ENCODE data around the gene UPB1.

UPB1 gene

DNA sequence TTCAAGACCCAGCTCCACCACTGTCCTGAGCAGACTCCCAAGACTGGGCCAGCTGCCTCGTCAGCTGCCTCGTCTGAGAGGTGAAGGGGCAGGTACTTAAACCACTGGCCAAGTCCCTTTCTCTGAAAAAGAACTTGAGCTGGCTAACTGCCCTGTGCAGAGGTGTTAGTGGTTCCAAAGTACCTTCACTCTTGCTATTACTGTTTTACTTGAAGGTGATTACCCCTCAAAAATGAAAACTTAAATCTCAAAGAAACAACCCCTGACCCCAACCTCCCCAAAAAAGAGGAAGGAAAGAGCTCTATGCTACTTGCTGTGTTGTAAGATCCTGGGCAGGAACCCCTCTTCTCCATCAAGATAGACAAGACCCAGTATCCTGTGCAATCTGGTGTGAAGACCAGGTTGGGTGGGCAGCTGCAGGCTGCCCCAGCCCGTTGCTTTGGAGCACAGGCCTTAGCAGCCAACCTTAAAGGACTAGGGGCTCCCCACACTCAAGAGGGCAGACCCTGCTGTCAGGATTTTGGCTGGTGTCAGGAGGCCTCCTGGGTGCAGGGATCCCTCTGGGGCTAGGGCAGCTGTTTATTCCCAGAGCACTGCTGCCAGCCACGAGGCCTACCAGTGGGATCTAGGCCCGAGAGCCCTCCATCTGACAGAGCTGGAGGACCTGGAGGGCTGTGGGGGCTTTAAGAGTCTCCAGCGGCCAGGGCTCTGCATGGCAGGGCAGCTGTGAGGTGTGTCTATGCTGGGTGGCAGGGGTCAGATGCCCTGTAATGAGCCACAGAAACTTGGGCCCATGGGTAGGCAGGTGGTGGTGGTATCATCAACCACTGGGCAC is 46.8 kb downstream of the UPB1 start:
- no peak for DNase-seq

DNA sequence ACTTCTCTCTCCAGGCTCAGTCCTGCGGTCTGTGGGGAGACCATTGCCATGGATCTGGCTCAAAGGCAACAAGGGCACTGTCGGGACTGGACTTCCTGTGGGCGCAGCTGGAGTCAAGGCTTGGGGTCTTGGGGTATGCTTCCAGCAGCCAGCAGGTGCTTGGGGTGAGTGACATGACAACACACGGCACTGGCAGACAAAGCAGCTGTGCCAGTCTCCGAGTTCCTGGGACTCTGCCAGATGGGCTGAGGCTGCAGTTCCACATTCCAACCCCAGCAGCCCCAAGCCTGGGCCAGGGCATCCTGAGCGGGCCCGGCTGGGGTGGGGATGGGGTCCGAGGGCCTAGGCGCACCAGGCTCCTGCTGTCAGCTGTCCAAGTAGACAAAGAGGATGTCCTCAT is 47.5 kb downstream of the UPB1 start:
- no peak for DNase-seq

DNA sequence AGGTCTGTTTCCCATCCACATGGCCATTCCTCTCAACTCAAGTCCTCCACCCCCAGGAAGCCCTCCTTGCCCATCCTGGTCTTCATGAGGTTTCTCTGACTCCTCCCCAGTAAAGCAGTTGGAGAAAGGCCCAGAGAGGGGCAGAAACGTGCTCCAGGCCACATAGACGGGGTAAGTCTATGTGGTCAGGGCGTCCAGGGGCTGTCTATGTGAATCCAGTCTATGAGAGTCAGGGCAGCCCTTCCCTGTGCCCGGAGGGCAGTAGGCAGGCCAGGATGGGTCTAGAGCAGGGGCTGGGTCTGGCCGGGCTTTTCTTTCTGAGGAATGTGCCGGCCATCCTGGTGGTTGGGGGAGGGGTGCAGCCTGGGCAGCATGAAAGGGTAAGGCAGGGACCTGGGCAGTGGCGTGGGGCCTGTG is 48.1 kb downstream of the UPB1 start:
- DNase-seq, result no peak

DNA sequence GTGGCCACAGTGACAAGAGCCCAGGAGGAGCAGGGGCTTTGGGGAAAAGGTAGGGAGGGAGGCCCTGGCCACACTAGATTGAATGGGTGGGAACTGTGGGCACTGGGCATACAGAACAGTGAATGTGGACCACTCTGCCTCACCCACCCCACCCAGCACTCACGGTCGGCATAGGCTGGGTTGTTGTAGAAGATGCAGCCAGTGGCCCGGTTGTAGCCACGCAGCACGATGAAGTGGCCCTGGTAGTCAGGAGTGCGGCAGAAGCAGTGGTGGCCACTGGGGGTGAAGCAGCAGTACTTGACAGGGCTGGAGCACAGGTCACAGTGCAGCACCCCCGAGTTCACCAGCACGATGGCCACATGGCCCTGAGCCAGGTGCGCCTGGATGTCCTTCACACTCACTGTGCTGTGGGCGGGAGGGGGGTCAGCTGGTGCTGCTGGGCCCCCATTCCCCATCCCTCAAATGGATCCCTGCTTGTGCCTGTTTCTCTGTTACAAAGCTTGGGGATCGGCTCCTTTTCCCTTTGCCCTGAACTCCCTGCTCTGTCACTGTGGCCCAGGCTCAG is 48.6 kb downstream of the UPB1 start:
- DNase-seq, result no peak

DNA sequence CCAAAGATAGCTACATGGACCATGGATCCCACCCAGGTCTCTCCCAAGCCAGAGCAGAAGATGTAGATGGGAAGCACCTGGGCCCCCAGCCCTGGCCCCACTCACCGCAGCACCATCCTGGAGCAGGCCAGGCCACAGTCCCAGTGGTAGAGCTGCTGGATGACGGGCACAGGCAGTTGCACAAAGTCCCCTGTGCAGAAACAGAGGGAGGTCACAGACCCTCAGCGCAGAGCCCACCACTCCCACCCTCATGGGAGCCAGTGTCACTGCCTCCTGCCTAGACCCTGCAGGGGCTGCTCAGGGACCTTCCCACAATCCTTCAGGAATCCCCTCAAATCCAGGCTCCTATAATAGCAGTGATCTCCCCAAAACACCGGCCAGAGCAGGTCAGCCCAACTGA is 53.7 kb downstream of the UPB1 start:
- DNase-seq, result no peak

DNA sequence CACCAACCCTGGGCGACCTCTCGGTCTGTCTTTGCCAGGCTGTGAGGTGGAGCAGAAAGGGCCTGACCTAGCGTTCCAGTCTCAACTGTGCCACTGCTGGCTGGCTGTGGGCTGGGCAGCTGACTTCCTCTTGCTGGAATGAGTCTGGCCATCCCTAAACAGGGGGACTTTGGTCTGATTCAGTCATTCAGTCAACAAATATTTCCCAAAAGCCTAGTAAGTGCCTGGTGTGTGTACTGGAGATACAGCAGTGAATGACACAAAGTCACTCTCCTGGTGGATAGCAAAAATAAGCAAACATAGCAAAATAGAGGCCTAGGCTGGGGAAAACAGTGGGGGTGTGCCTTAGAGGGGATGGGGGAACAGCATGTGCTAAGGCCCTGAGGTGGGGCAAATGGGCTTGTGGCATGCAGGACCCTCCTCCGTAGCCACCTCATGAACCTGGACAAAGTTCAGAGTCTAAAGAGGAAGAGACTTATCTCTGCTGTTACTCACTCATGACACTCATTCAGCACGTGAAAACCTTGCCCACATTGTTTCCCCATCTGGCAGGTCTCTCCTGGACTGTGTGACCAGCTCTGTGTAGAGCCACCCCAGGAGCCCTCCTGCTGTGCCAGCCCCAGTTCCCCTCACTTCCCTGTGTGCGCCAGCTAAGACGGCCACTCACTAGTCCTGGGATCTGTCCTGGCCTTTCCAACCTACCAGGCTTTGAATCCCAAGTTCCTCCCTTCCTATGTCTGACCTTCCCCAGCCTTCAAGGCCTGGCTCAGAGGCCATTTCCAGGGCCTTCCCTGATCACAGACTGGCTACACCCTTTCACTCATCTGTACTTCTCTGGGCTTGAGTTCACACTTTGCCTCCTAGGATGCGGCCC is 55.1 kb downstream of the UPB1 start:
- DNase-seq, result peak; percentile 16

DNA sequence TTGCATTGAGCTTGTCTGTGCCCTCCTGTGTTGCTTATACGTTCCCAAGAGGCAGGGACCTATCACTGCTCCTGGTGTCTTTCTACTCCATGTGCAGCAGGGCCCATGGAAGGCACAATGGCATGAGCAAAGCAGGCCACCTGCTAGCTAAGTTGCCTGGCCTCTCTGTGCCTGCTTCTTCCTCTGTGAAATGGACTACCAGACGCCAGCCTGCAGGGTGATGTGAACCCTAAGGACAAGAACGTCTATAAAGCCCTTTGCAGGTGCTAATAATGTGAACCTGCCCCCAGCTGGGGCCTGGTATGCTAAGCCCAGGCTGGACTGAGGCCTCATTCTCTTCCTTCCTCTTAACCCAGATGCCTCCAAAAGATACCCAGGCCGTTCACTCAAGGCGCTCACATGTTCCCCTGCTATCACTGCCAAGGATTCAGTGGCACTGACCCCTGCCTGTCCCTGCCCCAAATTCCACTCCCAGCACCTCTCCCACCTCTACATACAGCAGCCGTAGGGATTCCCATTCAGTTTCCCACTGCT is 55.8 kb downstream of the UPB1 start:
- DNase-seq, result no peak

DNA sequence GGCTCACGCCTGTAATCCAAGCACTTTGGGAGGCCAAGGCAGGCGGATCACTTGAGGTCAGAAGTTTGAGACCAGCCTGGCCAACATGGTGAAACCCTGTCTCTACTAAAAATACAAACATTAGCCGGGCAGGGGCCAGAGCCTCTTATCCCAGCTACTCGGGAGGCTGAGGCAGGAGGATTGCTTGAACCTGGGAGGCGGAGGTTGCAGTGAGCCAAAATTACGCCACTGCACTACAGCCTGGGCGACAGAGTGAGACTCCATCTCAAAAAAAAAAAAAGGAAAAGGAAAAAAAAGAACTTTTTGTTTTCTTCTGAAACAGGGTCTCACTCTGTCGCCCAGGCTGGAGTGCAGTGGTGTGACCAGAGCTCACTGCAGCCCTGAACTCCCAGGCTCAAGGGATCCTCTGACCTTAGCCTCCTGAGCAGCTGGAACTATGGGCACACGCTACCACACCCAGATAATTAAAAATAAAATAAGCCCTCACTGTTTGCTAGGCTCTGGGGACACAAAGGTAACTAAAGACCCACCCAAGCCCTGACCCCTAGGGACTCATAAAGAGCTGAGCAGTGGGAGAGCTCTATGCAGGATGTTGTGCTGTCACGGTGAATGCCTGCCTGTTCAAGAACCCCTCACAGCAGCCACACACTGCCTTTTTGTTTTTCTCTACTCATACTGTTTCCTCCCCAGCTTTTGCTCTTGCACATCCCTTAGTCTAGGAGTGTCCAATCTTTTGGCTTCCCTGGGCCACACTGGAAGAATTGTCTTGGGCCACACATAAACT is 57.6 kb downstream of the UPB1 start:
- DNase-seq, result peak; percentile 24

DNA sequence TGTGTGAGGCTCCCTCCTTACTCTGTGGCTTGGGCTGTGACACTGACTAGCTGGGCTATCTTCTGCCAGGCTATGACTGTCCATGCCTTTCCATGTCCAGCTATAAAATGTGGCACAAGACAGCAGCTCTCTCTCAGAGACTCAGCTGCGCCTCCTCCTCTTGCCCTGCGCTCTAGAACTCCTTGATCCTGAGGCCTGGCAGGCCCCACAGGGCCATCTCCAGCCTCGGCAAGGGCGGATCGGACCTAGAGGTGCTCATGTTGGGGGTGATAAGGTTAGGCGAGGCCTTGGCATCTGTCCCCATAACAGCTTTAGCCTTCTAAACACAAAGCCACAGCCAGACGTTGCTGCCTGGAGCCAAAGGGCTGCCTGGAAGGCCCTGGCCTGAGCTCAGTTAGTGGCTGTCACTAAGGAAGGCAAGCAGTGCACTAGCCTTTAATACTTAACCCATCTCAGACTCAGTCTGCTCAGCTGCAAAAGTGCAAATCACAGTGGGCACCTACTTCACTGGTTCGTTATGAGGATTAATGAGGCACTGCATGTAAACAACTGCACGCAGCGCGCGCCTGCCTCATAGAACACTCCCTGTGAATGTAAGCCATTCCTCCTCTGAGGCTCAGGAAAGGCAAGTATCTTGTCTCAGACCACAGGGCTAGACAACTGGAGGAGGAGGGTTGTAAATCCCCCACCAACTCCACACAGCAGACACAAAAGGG is 58.6 kb downstream of the UPB1 start:
- DNase-seq, result no peak

DNA sequence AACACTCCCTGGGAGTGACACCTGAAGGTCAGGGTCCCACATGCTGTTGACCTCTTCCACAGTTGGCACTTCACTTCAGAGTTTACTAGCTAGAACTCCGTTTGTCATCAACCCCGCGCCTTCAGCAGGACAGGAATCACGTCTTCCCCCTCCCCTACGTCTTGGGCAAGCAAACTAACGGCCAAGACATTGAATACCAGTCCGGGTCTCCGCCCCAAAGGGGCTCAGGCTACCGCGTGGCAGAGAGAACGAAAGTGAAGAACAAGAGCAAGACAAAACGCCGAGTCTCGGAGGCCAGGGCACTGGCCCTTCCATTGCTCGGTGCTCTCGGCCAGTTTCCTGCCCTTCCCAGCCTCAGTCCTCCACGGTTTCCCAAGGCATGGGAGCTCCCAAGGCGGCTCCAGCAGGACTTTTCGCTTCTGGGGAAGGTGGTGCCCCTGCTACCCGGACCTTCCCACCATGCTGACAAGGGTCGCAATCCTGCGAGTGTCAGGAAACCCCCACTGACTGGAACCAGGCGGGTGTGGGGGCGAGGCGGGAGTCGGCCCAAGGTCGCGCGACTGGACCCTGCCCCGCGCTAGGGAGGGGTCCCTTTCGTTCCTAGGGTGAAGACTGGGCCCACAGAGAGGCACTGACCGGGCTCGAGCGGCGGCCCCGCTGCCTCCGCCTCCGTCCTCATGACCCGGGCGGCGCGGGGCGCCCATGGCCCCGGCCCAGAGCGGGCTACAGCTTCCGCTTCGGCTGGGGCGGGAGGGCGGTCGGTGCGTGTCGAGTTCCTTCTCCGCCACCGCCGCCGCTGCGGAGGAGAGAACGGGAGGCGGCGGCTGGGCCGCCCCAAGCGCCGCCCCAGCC is 59.4 kb downstream of the UPB1 start, which contains the start of gene GUCD1:
Gene GUCD1, minus strand, starts transcription at position 826 of the 852 bp plus-strand sequence. Its CDS starts 147 bp downstream, at position 679.
- DNase-seq, result peak; percentile 5

DNA sequence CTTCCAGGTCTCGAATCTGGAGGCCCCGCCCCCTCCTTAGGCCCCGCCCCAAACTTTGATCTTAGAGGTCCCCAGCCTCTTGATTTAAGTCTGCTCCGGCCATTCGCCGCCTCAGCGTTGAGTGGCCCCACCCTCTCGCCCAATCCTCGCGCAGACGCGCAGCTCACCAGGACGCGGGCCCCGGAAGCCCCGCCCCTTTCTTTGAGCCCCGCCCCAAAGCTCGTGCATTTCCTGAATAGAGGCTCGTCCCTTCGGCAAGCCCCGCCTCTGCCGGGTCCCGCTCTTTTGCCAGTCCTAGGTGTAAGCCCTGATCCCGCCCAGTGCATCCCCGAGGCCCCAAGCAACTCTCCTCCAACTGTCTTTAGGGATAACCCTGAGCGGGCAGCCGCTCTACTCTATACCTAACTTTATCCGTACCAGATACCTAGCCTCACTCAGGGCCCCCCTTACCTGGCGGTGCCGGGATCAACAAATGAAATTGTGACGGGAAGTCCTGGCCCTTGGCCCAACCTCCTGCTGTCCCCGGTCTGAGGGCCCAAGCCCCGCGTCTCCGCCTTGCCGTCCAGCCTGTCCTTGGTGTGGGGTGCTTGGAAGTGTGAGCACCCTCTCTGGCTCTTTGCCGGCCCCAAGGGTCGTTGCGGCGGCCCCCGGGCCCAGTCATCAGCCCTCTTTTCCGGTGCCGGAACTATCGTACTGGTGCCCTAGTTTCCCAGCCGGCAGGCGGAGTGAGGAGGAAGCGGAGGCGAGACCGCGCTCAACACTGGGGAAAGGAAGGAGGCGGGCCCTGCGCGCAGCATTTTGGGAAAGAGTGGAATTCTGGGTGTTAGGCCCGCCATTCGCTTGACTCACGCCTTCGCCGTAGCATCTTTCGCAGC is 60.3 kb downstream of the UPB1 start, which contains the start of gene SNRPD3:
Gene SNRPD3, plus strand, starts transcription at position 835 of the 875 bp plus-strand sequence. CDS start 1,676 bp downstream, outside the sequence.
- DNase-seq, result peak; percentile 99

DNA sequence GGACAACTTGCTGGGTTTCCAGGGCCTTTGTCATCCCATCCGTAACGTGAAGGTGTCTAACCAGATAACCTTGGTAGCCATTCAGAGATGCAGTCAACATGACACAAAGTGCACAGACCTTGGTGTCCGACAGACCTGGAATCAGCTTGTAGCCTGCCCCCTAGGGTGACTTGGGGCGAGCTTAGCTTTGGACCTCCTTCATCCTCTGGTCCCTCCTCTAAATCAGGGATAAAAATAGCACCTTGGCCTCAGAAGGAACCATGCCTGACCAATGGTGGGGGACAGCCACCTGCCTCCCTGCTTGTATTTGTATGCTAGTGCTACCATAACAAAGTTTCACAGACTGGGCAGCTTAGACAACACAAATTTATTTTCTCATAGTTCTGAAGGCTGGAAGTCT is 64.3 kb downstream of the UPB1 start:
- no peak for DNase-seq

DNA sequence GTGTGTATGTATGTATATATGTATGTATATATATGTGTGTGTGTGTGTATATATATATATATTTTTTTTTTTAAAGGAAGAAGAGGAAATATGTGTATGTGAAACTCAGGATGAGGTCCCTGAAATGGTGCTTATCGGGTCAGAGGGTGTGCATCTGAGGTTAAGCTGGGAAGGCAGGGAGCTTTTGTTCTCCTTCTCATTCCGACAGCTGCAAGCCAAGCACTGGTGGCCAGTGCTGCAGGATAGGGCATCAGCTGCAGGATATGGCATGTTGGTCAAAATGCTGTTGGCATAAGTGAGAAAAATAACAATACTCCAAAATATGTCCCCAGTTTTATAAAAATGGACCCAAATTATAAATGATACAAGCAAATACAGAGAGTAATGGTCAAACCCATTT is 68.1 kb downstream of the UPB1 start:
- no peak for DNase-seq

DNA sequence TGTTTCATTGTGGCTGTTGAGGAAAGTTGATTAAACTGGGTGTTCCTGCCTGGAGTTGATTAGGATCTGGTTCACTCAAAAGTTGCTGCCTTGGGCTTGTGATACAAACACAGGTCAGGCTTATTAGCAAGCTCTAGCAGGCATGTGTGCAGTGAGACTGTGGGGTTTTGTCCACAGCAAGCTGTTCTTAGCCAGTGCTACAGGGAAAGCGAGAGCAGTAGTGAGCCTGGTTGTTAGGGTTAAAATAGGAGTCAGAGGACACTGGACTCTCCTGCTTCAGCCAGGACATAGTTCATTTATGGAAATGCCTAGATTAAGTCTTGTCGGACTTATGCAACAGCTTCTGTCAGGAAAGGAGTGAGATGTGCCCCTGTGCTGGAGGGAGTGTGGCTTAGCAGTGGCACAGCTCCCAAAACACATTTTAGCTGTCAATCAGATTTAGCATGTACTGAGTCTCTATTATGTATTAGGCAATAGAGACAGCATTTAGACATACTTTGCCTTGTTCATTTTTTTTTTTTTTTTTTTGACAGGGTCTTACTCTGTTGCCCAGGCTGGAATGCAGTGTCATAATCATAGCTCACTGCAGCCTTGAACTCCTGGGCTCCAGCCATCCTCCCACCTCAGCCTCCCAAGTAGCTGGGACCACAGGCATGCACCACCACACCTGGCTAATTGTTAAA is 69.4 kb downstream of the UPB1 start:
- DNase-seq, result no peak

DNA sequence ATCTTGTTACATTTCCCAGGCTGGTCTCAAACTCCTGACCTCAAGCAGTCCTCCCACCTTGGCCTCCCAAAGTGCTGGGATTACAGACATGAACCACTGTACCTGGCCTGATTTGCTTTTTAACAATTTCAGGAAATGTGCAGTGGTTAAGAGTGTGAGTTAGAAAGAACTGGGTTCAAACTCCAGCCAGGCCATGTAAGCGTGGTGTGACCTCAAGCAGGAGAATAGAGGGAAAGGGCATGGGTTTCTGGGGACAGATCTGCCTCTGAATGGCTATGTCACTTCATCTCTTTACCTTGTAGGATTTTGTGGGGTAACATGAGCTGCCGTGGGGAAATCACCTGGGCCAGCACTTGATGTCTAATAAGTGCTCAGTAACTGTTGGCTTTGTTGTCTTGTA is 69.9 kb downstream of the UPB1 start:
- DNase-seq, result no peak

DNA sequence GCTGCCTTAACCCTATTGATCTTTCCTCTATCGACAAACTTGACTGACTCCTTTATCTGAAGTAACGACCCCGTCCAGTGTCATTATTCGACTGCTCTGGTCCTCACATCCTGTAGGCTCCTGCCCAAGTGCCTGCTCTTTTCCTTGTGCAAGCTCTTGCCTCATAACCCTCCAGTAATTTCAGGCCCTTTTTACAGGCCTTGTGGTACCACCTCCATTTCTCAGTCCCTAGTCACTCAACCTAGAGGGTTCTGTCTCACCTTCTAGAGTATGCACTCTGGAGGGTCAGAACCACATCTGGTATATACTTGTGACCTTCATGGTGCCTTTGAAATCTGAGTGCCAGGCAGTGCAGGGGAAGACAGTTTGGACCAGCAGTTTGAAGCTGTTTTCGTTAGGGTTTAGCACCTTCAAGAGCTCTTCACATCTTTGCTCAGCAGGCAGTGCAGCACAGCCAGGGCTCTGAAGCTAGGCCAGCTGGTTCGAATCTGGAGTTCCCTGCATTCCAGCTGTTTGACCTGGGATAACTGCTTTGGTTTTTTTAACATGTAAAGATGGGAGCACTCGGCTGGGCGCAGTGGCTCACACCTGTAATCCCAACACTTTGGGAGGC is 71.9 kb downstream of the UPB1 start:
- DNase-seq, result no peak

DNA sequence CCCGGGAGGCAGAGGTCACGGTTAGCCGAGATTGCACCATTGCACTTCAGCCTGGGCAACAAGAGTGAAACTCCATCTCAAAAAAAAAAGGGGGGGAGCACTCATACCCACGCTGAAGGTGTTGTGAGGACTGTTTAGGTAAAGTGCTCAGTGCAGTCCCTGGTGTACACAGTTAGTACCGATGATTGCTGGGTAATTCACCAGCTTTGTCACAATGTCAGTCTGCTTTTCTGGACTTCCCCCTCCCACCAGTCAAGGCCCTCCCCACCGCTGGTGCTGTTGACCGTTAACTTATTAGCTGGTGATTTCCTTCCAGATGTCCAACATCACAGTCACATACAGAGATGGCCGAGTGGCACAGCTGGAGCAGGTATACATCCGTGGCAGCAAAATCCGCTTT is 72.5 kb downstream of the UPB1 start:
- no peak for DNase-seq

DNA sequence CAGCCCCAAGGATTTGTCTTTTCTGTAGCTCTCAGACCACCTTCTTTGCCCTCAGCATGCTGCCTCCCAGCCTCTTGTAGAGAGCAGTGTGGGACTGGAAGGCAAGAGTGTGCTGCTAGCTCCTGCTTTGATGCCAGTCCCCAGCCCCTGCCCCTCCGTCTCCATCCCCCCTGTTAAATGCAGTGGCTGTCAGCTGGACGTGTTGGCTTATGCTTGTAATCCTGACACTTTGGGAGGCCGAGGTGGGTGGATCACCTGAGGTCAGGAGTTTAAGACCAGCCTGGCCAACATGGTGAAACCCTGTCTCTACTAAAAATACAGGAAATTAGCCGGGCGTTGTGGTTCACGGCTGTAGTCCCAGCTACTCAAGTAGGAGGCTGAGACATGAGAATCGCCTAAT is 76.1 kb downstream of the UPB1 start:
- DNase-seq, result no peak

DNA sequence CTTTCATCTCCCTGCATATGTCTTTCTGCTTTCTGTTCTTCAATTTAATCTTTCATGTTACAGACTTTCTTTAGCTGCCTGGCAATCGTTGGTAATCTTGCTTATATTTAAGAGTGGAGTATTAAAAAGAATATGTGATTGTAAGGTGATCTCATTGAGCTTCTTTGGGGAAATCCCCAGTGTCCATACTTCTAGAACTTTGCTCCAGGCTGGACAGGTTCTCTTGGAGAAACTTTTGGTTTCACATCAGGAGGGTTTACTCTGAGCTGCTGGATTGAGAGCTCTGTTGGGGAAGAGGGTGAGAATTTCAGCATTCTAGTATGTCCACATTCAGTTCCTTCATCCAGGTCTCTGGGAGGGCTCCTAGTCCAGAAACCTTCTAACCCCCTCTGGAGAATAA is 81.6 kb downstream of the UPB1 start:
- DNase-seq, result no peak

All from CD4-positive, alpha-beta T cell treated with Interferon gamma for 1 hour (primary cell).